ENCODE results near the gene RPL36.

Gene RPL36

DNA sequence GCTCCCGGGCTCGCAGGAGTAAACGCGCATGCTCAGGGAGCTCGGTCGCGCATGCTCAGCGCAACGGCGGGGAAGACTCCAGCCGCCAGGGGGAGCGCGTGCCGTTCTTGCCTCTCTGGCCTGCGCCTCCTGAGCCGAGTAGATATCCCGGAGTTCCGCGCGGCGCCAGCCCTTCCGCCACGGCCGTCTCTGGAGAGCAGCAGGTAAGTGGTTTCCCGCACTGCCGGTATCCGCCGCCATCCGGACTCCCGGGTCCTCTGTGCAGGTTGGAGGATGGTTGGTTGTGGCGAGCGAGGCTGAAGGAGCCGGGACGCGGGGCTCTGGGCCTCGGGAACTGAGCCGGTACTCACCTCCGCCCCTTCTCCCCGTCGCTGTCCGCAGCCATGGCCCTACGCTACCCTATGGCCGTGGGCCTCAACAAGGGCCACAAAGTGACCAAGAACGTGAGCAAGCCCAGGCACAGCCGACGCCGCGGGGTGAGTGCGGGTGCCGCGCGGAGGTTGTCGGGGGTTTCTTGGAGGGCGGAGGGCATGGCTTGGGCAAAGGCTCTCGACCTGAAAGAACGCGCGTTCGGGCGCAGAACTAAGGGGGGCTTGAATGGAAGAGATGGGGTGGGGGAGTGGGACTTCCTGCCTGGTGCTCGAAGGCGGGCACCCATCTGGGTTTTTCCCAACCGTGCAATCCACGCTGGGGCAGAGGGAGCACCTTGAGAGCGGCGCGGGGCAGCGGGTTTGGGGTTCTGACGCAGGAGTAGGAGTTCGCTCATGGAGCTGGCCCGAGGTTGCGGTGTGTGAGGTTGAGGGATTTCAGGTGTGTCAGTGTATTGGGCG is at the start of gene RPL36:
Gene RPL36 (plus strand): TSS at position 171 of the 830 bp plus-strand sequence. CDS start 213 bp downstream, at position 384.
- peak; percentile 97 for DNase-seq

DNA sequence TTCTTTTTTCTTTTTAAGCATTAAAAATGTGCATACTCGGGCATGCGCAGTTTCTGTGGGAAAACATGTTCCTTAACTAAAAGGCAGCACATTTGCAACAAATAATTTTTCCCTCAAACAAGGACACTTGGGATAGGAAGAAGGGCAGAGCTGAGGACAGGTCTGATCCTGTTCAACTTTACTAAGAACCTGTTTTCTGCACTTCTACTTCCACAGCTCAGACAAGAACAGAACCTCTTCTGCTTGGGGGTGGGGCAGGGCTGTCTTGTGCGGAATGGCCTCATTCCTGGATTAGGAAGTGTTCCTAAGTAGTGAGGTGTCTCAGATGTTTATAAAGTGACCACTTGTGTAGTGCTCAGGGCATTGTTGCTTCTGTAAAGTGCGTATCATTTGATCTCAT is 48.9 kb upstream of the RPL36 start:
- no peak for DNase-seq

DNA sequence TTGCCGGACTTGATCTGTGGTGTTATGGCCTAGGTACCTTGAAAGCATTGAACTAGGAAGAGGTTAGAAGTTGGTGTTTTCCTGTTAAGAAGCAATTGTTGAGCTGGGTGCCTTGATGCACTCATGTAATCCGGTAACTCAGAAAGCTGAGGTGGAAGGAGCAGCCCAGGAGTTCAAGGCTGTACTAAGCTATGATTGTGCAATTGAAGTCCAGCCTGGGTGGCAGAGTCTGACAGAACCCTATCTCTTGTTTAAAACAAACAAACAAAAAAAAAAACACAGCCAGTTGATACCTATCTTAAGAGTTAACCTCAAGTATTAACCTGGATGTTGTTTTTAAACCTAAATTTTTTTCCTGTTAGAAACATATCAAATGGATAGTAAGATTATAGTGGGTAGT is 47.9 kb upstream of the RPL36 start:
- DNase-seq = no peak

DNA sequence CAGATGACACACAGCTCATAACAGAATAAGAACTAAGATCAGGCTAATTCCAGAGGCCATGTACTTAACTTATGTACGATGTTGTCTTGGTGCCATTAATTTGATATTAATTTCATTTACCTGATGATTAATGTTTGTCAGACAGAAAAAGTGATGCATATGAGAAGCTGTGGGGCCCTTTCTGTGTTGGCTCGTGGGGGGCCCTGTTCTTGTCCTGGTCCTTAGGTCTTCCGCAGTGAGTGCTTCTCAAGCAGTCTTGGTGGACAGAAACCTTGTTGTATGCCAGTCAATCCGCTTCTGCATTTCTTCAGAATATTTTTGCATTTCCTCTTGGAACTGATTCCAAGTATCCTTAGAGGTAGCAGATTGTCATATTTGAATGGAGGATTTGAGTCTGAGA is 47.0 kb upstream of the RPL36 start:
- DNase-seq = no peak

DNA sequence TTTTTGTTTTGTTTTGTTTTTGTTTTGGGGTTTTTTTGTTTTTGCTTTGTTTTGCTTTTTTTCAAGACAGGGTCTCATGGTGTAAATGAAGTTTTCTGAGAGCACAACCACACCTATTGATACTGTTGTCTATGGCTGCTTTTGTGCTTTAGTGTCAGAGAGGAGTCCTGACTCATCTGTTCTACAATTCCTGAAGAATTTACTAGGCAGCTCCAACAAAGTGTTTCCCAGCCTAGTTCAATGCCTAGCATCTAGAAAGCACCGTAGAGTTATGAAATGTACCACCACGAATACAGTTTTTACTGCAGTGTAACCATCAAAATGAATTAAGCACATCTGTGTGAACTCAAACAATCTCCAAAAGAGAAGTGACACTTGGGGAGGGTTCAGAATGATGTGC is 46.1 kb upstream of the RPL36 start:
- no peak for DNase-seq

DNA sequence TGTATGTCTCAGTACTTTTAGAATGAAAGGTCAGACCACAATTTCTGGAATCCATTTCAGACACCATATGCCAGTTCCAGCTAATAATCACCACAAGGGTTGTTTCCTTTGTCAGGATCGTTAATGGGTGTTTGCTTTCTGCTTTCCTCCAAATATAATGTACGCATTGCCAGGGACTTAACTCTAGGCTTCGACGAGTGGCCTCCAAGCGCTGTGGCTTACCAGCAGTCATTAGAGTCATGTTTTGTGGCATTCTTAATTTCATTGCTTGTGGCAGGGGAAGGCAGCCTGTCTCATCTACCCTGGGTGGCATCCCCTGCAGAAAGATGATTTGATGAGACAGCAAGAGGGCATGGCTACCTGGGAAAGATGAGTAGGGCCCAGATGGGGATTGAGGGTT is 44.7 kb upstream of the RPL36 start:
- no peak for DNase-seq

DNA sequence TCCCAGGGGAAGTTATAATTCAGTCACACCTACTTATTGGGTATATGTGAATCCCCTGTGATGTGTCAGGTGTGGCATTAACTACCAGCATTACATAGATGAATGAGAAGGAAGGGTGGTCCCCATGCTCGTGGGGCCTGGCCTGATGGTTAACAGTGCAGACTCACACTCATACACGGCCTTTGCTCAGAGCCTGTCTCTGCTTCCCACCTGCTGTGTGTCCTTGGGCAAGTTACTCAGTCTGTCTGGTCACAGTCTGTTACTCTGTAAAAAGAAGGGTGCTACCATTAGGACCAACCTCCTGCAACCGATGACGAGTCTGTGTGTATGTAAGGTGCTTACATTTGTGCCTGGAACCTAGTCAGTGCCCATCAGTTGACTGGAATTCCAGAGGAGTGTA is 43.4 kb upstream of the RPL36 start:
- no peak for DNase-seq

DNA sequence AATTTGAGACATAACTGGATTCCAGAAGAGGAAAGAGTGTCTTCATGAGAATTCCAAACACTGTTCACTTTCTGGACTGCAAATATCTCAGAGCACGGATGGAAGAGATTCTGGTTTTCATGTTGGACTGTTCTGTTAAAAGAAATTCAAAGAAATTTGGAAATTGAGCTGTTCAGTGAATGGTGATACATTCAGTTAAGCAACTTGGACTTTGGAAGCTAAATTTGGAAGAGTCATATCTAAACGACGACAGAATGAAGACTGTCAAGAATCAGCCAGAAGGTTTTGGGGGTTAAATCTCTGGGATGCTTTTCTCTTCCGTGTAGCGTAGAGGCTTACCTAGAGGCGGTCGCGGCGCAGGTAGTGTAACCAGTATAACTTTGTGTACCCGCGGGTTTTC is 41.6 kb upstream of the RPL36 start:
- DNase-seq = no peak

DNA sequence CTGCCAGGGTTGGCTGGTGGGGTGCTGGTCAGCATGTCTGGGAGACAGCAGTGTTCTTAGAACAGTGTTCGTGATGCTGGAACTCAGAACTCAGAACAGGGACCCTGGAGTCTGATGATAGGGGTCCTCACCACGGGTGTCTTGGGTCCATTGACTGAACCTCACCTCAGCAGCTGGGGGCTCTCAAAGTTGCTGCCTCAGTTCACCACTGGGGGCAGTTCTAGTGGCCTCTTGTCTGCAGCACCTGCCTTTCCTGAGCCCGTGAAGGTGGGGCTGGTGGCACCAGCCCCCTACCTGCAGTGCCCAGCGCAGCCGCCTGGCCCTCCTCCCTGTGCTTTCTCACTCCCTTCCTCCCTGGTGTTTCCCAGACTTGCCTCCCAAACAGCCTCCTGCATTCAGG is 38.7 kb upstream of the RPL36 start:
- DNase-seq = no peak

DNA sequence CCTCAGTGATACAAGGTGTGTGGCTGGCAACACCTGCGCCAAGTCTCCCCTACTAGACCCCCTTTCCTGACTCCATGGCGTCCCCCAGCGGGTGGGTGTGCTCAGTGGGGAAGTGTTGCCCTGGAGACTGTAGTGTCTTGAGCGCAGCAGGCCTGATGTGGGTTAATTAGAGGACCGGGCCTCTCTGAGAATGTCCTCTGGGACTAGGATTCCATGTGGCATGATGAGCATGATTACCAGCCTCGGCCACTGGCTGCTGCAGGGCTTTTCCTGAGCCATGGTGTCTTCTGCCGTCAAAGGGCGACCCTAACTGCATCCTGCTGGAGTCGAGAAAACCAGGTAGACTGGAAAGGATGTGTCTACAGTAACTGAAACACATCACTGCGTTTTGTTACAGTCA is 37.8 kb upstream of the RPL36 start:
- DNase-seq = no peak

DNA sequence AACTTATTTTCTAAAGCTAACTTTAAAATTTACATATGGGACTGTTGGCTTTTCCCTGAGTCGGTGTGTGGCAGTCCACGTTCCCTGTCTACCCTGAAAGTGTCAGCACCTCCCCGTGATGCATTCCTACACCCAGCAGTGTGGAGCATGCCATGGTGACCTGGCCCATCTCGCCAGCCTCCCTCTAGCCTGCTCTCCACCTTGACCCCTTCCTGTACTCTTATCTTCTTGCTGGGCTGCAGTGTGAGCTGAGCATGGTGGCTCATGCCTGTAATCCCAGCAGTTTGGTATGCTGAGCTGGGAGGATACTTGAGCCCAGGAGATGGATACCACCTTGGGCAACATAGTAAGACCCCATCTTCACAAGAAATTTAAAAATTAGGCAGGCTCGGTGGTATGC is 35.2 kb upstream of the RPL36 start:
- DNase-seq = no peak

DNA sequence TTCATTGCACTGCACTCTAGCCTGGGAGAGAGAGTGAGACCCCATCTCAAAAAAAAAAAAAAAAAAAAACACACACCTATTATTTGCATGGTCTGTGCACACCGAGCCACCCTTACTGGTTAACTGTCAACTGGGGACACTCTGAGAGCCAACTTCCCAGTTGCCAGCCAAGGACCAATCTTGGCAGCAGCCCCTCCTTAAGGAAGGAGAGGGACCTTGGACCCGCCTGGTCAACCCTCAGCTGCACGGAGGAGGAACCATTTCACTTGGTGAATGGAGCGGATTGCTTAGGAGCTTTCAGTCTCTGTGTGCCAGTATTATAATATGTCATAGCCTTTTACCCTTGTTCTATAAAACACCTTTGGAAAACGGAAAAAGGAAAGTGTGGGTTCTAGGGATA is 34.7 kb upstream of the RPL36 start:
- no peak for DNase-seq

DNA sequence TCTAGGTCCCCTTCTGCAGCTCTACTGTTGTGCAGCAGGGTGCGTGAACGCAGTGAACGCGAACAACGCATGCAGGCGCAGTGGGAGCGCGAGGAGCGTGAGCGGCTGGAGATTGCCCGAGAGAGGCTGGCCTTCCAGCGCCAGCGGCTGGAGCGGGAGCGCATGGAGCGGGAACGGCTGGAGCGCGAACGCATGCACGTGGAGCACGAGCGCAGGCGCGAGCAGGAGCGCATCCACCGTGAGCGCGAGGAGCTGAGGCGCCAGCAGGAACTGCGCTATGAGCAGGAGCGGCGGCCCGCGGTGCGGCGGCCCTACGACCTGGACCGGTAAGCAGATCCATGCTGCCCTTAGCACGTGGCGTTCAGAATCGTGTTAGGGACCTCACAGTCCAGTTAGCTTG is 28.6 kb upstream of the RPL36 start:
- DNase-seq = no peak

DNA sequence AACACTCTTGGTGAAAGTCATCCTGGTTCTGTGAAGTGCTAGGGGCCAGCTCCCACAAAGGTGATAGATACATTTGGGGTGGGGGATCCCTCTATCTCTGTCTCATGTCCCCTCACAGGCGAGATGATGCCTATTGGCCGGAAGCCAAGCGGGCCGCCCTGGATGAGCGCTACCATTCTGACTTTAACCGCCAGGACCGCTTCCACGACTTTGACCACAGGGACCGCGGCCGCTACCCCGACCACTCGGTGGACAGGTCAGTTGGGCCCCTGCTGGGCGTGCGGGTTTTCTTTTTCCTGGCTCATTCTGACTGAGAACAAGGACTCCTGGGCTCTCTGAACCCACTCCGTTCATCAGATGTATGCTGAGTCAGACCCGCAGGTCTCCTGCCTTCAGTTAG is 26.2 kb upstream of the RPL36 start:
- no peak for DNase-seq

DNA sequence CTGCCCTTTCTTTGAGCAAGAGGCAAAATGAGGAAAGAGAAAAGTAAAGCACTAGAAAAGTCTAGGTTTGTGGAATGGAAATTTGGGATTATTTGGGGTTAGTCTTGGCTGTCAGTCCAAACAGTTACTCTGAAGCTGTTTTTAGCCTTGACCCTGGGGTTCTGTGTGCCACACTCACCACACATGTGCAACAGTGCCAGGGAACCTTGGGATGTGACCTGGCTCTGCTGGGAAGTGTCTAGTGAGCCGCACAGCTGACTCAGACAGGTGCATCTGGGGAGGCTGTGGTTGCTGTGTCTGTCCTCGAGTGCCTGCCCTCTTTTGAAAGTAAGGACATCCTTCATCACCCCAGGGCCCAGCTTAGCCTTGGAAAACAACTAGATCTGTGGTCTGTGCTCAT is 25.6 kb upstream of the RPL36 start:
- DNase-seq = no peak

DNA sequence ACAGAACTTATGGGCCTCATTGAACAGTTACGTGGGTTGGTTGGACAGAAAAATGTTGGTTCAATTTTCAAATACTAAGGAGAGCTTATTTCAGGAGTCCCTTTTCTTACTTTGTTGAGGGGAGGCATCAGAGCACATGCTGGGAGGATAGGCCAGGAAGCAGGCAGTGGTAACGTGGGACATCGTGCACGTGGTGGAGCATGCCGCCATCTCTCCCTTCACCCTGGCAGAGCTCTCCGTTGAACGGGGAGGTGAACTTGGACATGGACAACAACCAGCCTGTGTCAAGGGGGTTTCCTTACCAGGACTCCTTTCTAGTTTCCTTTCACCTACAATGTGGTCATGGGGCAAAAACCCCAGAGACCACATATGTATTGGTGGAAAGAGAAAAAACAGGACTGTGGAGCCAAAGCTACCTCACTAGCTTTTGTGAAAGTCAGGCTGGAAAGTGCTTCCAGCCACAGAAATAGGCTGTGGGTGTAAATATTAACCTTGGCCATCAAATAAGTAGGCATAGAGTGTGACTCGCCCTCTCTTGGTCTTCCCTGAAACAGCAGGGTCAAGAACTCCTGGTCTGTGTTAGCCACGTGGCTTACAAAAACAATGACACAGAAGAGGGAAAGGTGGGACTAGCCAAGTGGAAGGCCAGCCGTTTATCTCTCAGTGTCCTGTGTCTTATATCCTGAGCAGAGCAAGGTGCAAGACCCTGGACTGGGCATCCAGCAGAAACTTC is 24.1 kb upstream of the RPL36 start:
- no peak for DNase-seq

DNA sequence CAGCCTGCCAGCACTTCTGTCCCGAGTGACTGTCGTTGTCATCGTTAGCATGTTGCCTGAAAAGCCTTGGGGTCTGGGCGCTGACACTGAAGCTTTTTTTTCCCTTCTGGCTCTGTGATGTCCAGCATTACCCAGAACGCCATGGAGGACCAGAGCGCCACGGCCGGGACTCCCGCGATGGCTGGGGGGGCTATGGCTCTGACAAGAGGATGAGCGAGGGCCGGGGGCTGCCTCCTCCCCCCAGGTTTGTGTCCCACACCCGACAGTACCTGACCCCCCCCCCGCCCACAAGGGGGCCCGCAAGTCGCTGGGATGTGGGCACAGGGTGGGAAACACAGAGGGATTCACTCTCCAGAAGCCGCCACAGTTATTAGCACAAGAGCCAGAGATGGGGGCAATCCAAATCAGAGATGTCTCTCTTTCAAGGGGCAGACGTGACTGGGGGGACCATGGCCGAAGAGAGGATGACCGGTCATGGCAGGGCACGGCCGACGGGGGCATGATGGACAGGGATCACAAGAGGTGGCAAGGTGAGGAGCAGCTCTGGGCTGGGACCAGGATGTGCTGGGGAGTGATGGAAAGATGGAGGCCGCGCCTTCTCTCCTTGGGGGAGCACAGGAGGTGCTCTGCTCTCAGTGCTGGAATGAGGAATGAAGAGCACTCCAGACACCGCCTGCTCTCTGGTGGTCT is 23.0 kb upstream of the RPL36 start:
- DNase-seq = no peak

DNA sequence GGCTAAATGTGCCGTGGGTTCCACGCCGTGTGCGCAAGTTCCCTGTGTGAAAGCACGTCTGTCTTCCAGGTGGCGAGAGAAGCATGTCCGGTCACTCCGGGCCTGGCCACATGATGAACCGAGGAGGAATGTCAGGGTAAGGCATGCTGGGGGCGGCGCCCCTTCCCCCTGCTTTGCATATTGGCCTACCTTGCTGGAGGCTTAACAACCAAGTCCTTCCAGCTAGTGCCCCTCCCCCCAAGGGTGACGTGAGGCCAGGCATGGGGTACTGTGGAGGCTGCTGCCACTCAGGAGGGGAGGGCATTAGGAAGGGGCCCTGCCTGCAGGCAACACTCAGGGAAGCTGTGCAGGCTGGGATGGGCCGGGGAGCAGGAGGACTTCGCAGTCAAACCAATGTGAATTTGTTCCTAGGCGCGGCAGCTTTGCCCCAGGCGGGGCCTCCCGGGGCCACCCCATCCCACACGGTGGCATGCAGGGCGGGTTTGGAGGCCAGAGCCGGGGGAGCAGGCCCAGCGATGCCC is 22.3 kb upstream of the RPL36 start:
- no peak for DNase-seq

DNA sequence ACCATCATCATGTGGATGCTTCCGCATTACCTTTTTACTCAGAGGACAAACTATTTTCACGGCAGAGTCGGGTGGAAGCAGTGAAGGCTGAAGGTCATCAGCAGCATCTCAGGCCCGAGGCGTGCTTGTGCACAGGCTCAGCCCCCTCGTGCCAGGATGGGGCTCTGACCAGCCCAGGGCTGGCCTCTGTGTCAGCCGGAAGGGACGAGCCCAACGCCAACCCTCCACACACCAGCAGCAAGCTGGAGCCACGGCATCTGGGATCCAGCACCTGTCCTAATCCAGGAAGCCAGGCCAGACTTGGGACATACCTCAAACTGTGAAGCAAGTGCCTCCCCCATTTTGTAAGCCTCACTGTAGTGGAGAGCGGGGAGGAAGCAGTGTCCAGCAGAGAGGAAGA is 20.9 kb upstream of the RPL36 start:
- no peak for DNase-seq

DNA sequence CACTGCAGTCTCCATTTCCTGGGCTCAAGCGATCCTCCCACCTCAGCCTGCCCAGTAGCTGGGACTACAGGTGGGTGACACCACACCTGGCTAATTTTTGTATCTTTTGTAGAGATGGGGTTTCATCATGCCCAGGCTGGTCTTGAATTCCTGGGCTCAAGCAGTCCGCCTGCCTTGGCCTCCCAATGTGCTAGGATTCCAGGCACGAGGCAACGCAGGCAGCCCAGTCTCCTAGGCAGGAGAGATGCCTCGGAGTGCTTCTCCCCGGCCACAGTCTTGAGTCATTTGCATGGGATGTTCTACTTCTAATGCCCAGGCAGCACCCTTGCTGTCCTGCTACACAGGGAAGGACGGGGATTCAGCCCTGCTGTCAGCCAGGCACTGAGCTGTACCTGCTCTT is 18.5 kb upstream of the RPL36 start:
- no peak for DNase-seq

DNA sequence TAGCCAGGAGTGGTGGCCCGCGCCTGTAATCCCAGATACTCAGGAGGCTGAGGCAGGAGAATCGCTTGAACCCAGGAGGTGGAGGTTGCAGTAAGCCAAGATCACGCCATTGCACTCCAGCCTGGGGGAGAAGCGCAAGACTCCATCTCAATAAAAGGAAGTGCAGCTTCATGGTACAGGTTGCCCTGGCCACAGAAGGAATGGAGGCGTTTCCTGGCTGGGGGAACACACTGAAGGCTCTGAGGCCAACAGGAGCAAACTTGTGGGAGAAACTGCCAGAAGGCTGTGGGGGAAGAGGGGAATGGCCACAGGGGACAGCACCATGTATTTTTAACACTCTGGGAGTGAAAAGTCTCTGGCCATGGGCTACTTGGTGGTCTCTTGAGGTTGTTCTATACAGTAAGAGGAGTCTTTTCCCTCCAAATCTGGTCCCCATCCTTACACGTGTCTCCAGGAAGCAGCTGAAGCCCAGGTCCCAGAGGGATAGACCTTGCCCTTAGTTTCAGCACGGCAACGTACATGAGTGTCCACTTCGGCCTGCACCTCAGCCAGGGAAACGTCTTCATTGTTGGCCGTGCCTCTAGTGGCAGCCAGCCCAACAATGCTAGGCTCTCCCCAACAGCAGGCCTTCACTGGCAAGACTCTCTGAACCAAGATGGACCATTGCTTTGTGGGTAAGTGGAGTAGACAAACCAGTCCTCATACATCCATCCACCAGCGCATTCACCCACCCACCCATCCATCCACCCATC is 17.2 kb upstream of the RPL36 start:
- DNase-seq = no peak

DNA sequence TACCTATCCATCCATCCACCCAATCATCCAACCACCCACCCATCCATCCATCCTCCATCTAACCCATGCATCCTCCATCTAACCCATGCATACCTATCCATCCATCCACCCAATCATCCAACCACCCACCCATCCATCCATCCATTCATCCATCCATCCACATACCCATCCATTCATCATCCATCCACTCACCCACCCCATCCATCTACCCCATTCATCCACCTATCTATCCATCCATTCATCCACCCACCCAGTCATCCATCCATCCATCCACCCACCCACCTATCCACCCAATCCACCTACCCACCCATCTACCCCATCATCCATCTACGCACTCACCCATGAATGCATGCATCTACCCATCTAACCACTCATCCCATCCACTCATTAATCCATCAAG is 16.3 kb upstream of the RPL36 start:
- no peak for DNase-seq

DNA sequence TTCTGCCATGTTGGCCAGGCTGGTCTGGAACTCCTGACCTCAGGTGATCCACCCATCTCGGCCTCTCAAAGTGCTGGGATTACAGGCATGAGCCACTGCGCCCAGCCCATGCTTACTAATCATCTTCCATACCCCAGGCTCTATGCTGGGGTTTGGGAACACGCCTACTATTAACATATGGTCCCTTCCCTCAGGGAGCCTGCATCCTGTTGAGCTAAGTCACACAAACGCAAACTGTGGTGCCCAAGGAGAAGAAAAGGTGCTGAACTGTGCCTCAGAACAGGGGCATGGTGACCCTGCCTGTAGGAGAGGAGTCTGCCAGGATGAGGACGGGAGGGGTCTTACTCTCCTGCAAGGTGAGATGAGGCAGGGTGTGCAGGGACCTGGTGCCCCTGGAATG is 15.4 kb upstream of the RPL36 start:
- DNase-seq = no peak
